GM12872 (cell line): Measurements from ENCODE around the gene FBXO48.

Experiments
- TF ChIP-seq, protein P1 (sequence below): IDR thresholded peaks from 3 replicates; pipeline ENCODE4 v1.5.1; 2011; ENCODE audit warnings: low read depth, mild to moderate bottlenecking, low read length, moderate library complexity; ENCODE audit not compliant: insufficient read depth

The FBXO48 gene

DNA sequence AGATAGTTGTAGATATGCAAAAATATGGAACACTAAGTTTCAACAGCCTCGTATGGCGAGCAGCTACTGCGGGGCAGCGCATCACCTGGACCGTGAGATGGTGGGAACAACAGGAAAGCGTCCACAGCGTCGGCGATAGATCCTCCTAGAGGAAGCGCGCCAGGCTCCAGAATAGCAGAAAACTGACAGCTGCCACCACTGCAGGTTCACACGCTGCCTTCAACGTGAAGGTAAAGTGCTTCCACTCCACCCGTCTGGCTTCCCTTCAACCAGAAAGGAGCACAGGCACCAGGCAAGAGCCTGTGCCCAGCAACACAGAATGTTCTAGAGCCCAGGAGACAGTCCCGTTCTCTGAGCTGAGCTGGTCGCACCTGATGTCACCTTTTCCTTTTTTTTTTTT, 20.0 kb downstream of the FBXO48 start:
- TF ChIP-seq, protein P1, sequence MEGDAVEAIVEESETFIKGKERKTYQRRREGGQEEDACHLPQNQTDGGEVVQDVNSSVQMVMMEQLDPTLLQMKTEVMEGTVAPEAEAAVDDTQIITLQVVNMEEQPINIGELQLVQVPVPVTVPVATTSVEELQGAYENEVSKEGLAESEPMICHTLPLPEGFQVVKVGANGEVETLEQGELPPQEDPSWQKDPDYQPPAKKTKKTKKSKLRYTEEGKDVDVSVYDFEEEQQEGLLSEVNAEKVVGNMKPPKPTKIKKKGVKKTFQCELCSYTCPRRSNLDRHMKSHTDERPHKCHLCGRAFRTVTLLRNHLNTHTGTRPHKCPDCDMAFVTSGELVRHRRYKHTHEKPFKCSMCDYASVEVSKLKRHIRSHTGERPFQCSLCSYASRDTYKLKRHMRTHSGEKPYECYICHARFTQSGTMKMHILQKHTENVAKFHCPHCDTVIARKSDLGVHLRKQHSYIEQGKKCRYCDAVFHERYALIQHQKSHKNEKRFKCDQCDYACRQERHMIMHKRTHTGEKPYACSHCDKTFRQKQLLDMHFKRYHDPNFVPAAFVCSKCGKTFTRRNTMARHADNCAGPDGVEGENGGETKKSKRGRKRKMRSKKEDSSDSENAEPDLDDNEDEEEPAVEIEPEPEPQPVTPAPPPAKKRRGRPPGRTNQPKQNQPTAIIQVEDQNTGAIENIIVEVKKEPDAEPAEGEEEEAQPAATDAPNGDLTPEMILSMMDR = no peak

DNA sequence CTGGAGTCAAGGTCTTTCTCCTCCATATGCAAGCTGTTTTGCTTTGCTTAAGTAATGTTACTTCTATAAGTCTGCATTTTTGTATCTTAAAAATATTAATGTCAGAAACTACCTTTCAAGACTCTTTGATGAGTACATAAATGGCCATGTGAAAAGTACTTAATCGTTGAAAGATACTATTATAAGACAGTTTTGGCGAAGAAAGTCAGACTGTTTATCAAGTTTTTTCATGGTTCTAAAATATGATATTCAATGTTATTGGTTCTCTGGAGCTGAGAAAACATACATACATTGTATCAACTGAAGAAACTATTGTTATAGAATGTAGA, 25.1 kb downstream of the FBXO48 start:
- TF ChIP-seq, protein P1 = no peak

DNA sequence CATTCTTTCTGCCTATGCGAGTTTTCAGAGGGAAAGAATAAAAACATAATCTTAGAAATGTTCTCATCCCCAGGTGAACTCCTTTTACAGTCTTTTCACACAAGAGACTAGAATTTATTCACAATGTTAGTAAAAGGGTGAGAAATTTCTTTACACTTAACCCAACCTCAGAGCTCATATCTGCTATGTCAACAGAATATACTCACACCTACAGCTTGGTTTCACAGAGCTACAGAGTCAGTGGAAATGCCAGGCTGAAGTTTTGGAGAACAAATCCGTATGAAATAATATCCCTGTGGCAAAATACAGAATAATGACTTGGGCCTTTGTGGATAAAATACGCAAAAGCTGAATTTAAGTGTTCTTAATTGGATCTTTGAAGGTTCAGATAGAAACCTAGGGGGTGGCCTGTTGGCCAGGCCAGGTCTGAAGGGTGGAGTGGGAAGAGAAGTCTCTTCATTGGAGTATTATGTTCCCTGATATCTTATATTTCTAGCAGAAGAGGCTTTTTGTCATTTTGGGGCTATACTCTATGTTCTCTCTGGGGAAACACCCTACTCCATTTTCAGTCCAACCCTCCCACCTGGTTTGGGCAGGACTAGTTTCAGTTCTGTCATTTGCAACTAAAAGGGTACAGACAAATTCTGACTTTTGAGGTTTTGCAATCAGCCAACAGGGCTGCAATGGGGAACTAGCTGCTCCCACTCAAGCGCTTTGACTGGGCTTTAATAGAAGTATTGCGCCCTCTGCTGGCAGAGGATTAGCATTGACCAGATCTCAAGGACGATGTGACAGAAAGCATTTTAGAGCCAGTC, 25.7 kb downstream of the FBXO48 start:
- TF ChIP-seq, protein P1 = peak; percentile 85

DNA sequence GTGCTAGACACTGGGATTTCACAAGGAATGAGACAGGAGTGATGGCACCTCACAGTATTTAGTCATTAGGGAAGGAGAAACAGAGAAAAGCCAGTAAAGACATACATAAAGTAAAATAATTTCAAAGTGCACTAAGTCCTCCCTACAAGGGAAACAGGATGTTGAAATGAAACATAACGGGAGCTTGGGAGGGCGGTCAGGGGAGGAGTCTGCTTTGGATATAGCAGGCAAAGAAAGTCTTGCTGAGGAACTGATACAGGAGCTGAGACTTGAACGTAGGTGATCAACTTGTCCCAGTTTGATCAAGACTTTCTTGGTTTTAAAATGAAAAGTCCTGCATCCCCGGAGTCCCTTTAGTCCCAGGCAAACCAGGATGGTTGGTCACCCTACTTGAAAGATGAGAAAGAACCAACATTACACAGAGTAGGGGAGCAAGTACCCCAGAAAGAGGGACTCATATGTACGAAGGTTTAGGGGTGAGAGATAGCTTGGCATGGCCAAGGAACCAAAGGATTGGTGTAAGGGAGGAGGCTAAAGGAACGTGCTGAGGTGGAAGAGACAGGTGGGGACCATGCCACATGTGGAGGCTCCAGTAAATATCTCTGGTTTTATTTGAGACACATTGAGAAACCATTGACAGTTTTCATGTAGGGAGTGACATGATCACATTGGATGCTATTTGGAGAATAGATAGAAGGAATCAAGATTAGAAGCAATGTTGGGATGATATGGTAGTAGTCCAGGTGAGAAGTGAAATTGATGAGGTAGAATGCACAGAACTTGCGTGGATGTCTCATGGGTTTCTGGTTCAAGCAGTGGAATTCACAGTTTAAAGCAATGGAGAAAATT, 28.4 kb downstream of the FBXO48 start:
- TF ChIP-seq, protein P1 = no peak

DNA sequence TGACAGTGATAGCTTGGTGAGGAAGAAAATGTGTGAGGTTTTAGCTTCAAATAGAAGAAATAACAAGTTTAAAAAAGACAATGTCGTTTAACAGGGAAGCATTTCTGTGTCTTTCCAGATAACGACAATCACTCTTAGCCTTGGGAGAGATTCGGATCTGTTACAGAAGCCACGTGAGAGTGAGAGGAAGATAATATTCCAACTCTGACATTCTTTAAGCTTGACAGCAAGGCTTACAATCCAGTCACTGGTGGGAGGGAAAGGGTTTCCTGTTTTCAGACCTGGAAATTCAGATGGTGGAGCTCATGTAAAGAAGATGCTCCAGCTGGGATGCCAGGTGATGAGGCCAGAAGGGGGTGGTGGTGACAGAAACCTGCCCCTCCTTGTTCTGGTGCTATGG, 30.8 kb downstream of the FBXO48 start:
- TF ChIP-seq, protein P1 = no peak

DNA sequence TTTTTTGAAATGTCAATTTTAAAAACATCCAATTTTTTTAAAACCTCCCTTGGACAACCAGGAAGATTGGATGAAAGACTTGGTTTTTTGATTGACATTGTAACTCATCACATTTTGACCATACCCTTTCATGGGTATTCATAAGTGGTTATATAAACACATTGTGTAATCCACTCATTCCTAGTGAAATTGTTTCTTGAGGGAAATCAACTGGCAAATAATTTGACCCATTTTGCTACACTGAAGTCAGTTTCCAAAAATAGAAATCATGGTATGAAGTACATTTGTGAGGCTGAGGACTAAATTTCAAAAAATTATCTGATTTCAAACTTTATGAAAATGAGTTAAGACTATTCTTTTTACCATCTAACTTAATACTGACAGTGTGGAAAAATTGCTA, 31.5 kb downstream of the FBXO48 start:
- TF ChIP-seq, protein P1 = no peak

DNA sequence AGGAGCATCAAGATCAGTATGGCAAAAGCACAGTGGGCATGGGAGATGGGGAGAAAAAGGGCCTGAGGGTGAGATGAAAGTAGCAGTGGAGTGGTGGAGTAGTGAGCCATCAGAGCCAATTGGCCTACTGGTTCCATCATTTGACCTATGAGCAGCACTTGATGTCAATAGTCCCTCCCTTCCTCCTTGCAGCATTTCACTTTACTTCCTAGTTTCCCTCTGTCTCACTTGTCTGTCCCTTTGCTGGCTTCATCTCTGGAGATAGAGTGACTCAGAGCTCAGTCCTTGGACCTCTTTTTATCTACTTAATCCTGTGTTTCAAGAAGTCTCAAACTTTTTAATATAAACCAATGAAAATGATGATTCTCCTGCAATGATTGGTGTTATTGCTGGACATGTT, 32.1 kb downstream of the FBXO48 start:
- TF ChIP-seq, protein P1 = no peak
